ENCODE measurements around the gene UNC13B. TPM values are rescaled to one million over a fixed set of nuclear protein-coding genes. Genes with fewer than 3 reads are reported as not detected.

The UNC13B gene
- total RNA-seq, 2 donors from 2014 or later, result 20.2 to 29.3 TPM

- TF ChIP-seq CTCF (IDR thresholded peaks at IDR 0.05) (no peak), POLR2A (IDR thresholded peaks at IDR 0.05) (no peak)
- no peaks in the 10 kb centered on the region for H3K27me3 ChIP-seq
- H3K9me3 ChIP-seq, result no peaks in the 10 kb centered on the region
- DNase-seq (peak; percentile 32 to 66 (median 48)), ATAC-seq (peak; percentile 68)
- 46 to 50% methylated on average over 13 of the region's 13 CpGs for WGBS, 2 donors
- intact Hi-C loops (cut with DNase I), result no loop called here
- no peak overlapping the region for H3K4me3 ChIP-seq
- no peak overlapping the region for H3K27ac ChIP-seq
- H3K36me3 ChIP-seq (replicated peaks in 1 of 2; ENCODE audit: insufficient read depth in 1 of 2, low read depth in 2 of 2), result no peaks in the 10 kb centered on the region
- no peaks in the 10 kb centered on the region for H3K4me1 ChIP-seq
Measured at GRCh38 chr9:35295369-35296036, 133.7 kb downstream of the UNC13B start.

GRCh38 chr9:35303567-35303966 lies 141.8 kb downstream of the UNC13B start:
- no peak for ATAC-seq
- 58 to 81% methylated on average over 1 of the region's 1 CpG for WGBS, 2 donors
- TF ChIP-seq POLR2A (IDR thresholded peaks at IDR 0.05) (no peak), CTCF (IDR thresholded peaks at IDR 0.05) (no peak)

GRCh38 chr9:35306283-35306682 lies 144.5 kb downstream of the UNC13B start:
- Histone ChIP-seq H3K4me3 (no peak overlapping the region), H3K9me3 (no peaks in the 10 kb centered on the region), H3K27me3 (no peaks in the 10 kb centered on the region), H3K4me1 (no peaks in the 10 kb centered on the region), H3K36me3 (replicated peaks in 1 of 2; ENCODE audit: insufficient read depth in 1 of 2, low read depth in 2 of 2) (no peaks in the 10 kb centered on the region), H3K27ac (no peak overlapping the region)
- WGBS, 2 donors, result 73 to 92% methylated on average over 1 of the region's 1 CpG
- no peak for DNase-seq
- intact Hi-C loops (cut with DNase I), result no loop called here
- no peak for ATAC-seq
- TF ChIP-seq POLR2A (IDR thresholded peaks at IDR 0.05) (no peak), CTCF (IDR thresholded peaks at IDR 0.05) (no peak)

More at GRCh38 chr9:35303567-35303966, 141.8 kb downstream of the UNC13B start:
- Histone ChIP-seq H3K4me1 (no peaks in the 10 kb centered on the region), H3K36me3 (replicated peaks in 1 of 2; ENCODE audit: insufficient read depth in 1 of 2, low read depth in 2 of 2) (no peaks in the 10 kb centered on the region), H3K9me3 (no peaks in the 10 kb centered on the region), H3K27ac (no peak overlapping the region), H3K4me3 (no peak overlapping the region), H3K27me3 (no peaks in the 10 kb centered on the region)
- DNase-seq, result no peak
- intact Hi-C loops (cut with DNase I), result no loop called here

- Histone ChIP-seq H3K9me3 (no peaks in the 10 kb centered on the region), H3K4me3 (no peak overlapping the region), H3K36me3 (replicated peaks in 1 of 2; ENCODE audit: insufficient read depth in 1 of 2, low read depth in 2 of 2) (no peaks in the 10 kb centered on the region), H3K27ac (no peak overlapping the region), H3K27me3 (no peaks in the 10 kb centered on the region), H3K4me1 (no peaks in the 10 kb centered on the region)
- DNase-seq, result no peak
- intact Hi-C loops (cut with DNase I), result no loop called here
- WGBS, 2 donors, result 89 to 97% methylated on average over 2 of the region's 2 CpGs
- ATAC-seq, result no peak
- no peak for TF ChIP-seq POLR2A (IDR thresholded peaks at IDR 0.05)
- TF ChIP-seq CTCF (IDR thresholded peaks at IDR 0.05), result no peak
Measured at GRCh38 chr9:35308316-35308715, 146.5 kb downstream of the UNC13B start.

Measured in body of pancreas (tissue), 4 donors.